Endothelial cell of umbilical vein (primary cell): ENCODE measurements around the gene MLANA. TPM values are rescaled to one million over a fixed set of nuclear protein-coding genes. Genes with fewer than 3 reads are reported as not detected.

Experiments
- BruUV-seq: library from RNA; stranded (reverse); fragments of 400-500 nt; replicated peaks from 2 replicates; lab custom pipeline; 2021; lab: Mats Ljungman, UMichigan
- CTCF ChIA-PET: fragments of 300-600, 350-600 bp; sonication (Branson Sonifier 250); formaldehyde crosslinking; loops from one replicate; lab custom pipeline; 2021; ENCODE audit warnings: antibody characterized with exemption, inconsistent platforms; lab: Charles Lee
- POLR2A ChIA-PET: fragments of 300-600, 350-600 bp; sonication (Branson Sonifier 250); formaldehyde crosslinking; loops from one replicate; lab custom pipeline; 2021; ENCODE audit warnings: antibody characterized with exemption, inconsistent platforms; lab: Charles Lee
- DNase-seq: peaks from one replicate; pipeline ENCODE4 v3.0.0-alpha.2; 2011; ENCODE audit warnings: low read depth, low spot score
- FAIRE-seq: peaks from 2 replicates; lab custom pipeline; 2011; peaks lifted over from hg19 to GRCh38; lab: Jason Lieb, UNC
- H2AFZ ChIP-seq: 2 replicates; pipeline ENCODE4 v1.6.0; 2012; ENCODE audit warnings: low read depth, low read length, control low read depth, inconsistent platforms
- H3K27ac ChIP-seq: 2 replicates; pipeline ENCODE4 v1.5.1; 2011; ENCODE audit warnings: low read depth, mild to moderate bottlenecking, control low read depth, low read length, moderate library complexity; ENCODE audit not compliant: insufficient read depth
- H3K27me3 ChIP-seq, 2 experiments: 2 replicates each; pipeline versions ENCODE4 v1.6.0 to v1.6.1; 2011; ENCODE audit warnings: low read length in 2 of 2, mixed read lengths in 1 of 2; ENCODE audit not compliant: control insufficient read depth in 2 of 2, insufficient read depth in 2 of 2
- H3K36me3 ChIP-seq, 2 experiments: 2 replicates in 1 of 2; 3 replicates in 1 of 2; pipeline ENCODE4 v1.5.1; 2011; ENCODE audit warnings: low read length in 2 of 2, mild to moderate bottlenecking in 1 of 2, moderate library complexity in 1 of 2; ENCODE audit not compliant: control insufficient read depth in 2 of 2, insufficient read depth in 2 of 2; ENCODE audit errors: extremely low read depth in 1 of 2
- H3K4me1 ChIP-seq: 3 replicates; pipeline ENCODE4 v1.5.1; 2011; ENCODE audit warnings: mild to moderate bottlenecking, low read length; ENCODE audit not compliant: control insufficient read depth, insufficient read depth; ENCODE audit errors: extremely low read depth
- H3K4me2 ChIP-seq: 2 replicates; pipeline ENCODE4 v1.6.1; 2011; ENCODE audit warnings: low read length, control low read depth, mixed read lengths; ENCODE audit not compliant: insufficient read depth
- H3K4me3 ChIP-seq, 3 experiments: fragments of 200-600 bp in 1 of 3; sonication (generic), shearing (Covaris generic) in 1 of 3; replicated peaks in 1 of 3; 2 replicates each; pipeline ENCODE4 v1.5.1; 2011 to 2016; ENCODE audit warnings: control low read depth in 3 of 3, low read length in 3 of 3, mild to moderate bottlenecking in 2 of 3, inconsistent platforms in 1 of 3, low read depth in 1 of 3, moderate library complexity in 1 of 3; ENCODE audit not compliant: insufficient read depth in 1 of 3
- H3K79me2 ChIP-seq: 2 replicates; pipeline ENCODE4 v1.6.0; 2012; ENCODE audit warnings: low read length, inconsistent platforms; ENCODE audit not compliant: control insufficient read depth, insufficient read depth
- H3K9ac ChIP-seq: replicated peaks from 2 replicates; pipeline ENCODE3; 2011; ENCODE audit warnings: low read length, control low read depth; ENCODE audit not compliant: insufficient read depth; ENCODE audit errors: extremely low read depth
- H3K9me1 ChIP-seq: replicated peaks from 3 replicates; pipeline ENCODE4 v1.6.0; 2011; ENCODE audit warnings: mild to moderate bottlenecking, low read length; ENCODE audit not compliant: control insufficient read depth, insufficient read depth; ENCODE audit errors: extremely low read depth
- H3K9me3 ChIP-seq: replicated peaks from 2 replicates; pipeline ENCODE4 v1.5.1; 2012; ENCODE audit warnings: low read length, inconsistent platforms; ENCODE audit not compliant: control insufficient read depth, insufficient read depth
- H4K20me1 ChIP-seq: replicated peaks from 2 replicates; pipeline ENCODE3; 2011; ENCODE audit warnings: mild to moderate bottlenecking, low read length; ENCODE audit not compliant: control insufficient read depth, insufficient read depth; ENCODE audit errors: extremely low read depth
- EZH2 ChIP-seq: IDR thresholded peaks from 2 replicates; pipeline ENCODE4 v1.6.1; 2012; ENCODE audit warnings: borderline replicate concordance, low read depth, mild to moderate bottlenecking, moderate library complexity, low read length, inconsistent platforms; ENCODE audit not compliant: severe bottlenecking
- FOS ChIP-seq: IDR thresholded peaks from 2 replicates; pipeline ENCODE4 v1.6.1; 2011; ENCODE audit warnings: mild to moderate bottlenecking, low read length, moderate library complexity, borderline replicate concordance; ENCODE audit not compliant: insufficient read depth
- GATA2 ChIP-seq: IDR thresholded peaks from 2 replicates; pipeline ENCODE4 v1.7.0; 2011; ENCODE audit warnings: low read depth, mild to moderate bottlenecking, moderate library complexity, mixed read lengths, low read length; ENCODE audit not compliant: insufficient read length, insufficient read depth
- JUN ChIP-seq: IDR thresholded peaks from 2 replicates; pipeline ENCODE4 v1.6.1; 2011; ENCODE audit warnings: borderline replicate concordance, low read depth; ENCODE audit not compliant: insufficient read length, insufficient read depth
- MYC ChIP-seq: IDR thresholded peaks from one replicate; pipeline ENCODE4 v1.6.1; 2011; ENCODE audit warnings: mild to moderate bottlenecking, low read depth, low read length
- POLR2A ChIP-seq: IDR thresholded peaks from 2 replicates; pipeline ENCODE4 v1.6.1; 2012; ENCODE audit warnings: low read depth, mild to moderate bottlenecking, control low read depth, low read length
- POLR2AphosphoS5 ChIP-seq: IDR thresholded peaks from 2 replicates; pipeline ENCODE4 v1.6.1; 2012; ENCODE audit warnings: low read depth, mild to moderate bottlenecking, control low read depth, low read length, moderate library complexity; ENCODE audit not compliant: insufficient read depth
- dilution Hi-C: fragments of 300-500 bp; cut with MboI; formaldehyde crosslinking; loops from one replicate; pipeline ENCODE4 v1.15.0; 2019; ENCODE audit warnings: low sequenced_read_pairs; ENCODE audit not compliant: extremely low pct_ligation_motif_present
- intact Hi-C: fragments of 100-400 bp; cut with micrococcal nuclease; formaldehyde crosslinking; loops from one replicate; pipeline ENCODE4 v1.10.0; 2022
- polyA plus RNA-seq, 4 experiments: library from polyadenylated mRNA; depleted of rRNA in 3 of 4; stranded (reverse) in 3 of 4; unstranded in 1 of 4; fragments of >200 nt; gene quantifications; 2 replicates each; pipeline versions ENCODE4 v1.2.1 to v1.2.3, GENCODE V29; 2011 to 2012; ENCODE audit warnings: missing spikeins in 1 of 4
- total RNA-seq: library from RNA; stranded (reverse); gene quantifications from 2 replicates; pipeline ENCODE4 v1.2.3, GENCODE V29; 2021
- TF ChIP-seq, protein P1 (sequence below), 2 donors: IDR thresholded peaks; 1 replicate in 1 of 2; 2 replicates in 1 of 2; pipeline ENCODE4 v1.5.1; 2011; ENCODE audit warnings: low read length in 2 of 2, mild to moderate bottlenecking in 2 of 2, moderate library complexity in 2 of 2, control low read depth in 1 of 2, inconsistent platforms in 1 of 2, low read depth in 1 of 2; ENCODE audit not compliant: insufficient read depth in 1 of 2; ENCODE audit errors: extremely low read depth in 1 of 2
- TF ChIP-seq, protein P2 (sequence below): IDR thresholded peaks from 2 replicates; pipeline ENCODE4 v1.6.1; 2011; ENCODE audit not compliant: insufficient read depth, insufficient read length

Gene MLANA
- total and polyA plus RNA-seq, 2 donors (not counting 3 experiments of a cell fraction or from before 2014, with no cell fraction given), result not detected

DNA sequence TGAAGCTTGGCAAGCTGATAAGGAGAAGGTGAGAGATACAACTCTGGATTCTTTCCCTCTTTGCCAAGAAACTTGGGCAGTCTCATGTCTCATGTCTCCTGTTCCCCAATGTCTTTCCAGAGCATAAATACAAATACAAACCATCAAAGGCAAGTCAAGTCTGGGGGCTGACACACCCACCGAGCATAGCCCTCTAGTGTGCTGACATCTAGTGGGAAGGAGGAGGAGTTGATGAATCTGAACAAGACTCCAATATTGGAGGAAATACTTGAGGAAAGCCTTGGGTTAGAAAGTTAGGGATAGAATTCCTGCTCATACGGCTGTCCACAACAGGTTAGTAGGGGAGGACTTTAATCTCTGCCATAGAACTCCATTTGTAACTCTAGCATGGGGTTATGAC lies 8.6 kb downstream of the MLANA start:
- Histone ChIP-seq H3K9me3 (no peaks in the 10 kb centered on the region), H3K9me1 (no peaks in the 10 kb centered on the region), H3K4me2 (no peak overlapping the region), H3K27me3 (no peaks in the 10 kb centered on the region), H3K79me2 (no peaks in the 10 kb centered on the region), H3K36me3 (peaks cover 0 to 2% of the 10 kb centered on the region in 2 experiments), H3K4me1 (no peaks in the 10 kb centered on the region), H3K27ac (no peak overlapping the region), H3K9ac (no peak overlapping the region), H3K4me3 (no peak overlapping the region), H2AFZ (no peak overlapping the region), H4K20me1 (no peaks in the 10 kb centered on the region)
- POLR2A ChIA-PET, result no interaction called here
- TF ChIP-seq, protein P1, sequence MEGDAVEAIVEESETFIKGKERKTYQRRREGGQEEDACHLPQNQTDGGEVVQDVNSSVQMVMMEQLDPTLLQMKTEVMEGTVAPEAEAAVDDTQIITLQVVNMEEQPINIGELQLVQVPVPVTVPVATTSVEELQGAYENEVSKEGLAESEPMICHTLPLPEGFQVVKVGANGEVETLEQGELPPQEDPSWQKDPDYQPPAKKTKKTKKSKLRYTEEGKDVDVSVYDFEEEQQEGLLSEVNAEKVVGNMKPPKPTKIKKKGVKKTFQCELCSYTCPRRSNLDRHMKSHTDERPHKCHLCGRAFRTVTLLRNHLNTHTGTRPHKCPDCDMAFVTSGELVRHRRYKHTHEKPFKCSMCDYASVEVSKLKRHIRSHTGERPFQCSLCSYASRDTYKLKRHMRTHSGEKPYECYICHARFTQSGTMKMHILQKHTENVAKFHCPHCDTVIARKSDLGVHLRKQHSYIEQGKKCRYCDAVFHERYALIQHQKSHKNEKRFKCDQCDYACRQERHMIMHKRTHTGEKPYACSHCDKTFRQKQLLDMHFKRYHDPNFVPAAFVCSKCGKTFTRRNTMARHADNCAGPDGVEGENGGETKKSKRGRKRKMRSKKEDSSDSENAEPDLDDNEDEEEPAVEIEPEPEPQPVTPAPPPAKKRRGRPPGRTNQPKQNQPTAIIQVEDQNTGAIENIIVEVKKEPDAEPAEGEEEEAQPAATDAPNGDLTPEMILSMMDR (IDR thresholded peaks at IDR 0.05; ENCODE audit: extremely low read depth in 1 of 2, insufficient read depth in 1 of 2, low read depth in 1 of 2, low read length in 2 of 2), result peak in 1 of 2 donors; percentile 14
- no peak for TF ChIP-seq POLR2A
- BruUV-seq, result no TSS peak
- dilution Hi-C loops, result no loop called here
- FAIRE-seq (peak; percentile 4), DNase-seq (no peak)
- CTCF ChIA-PET, result interaction anchor here (1.0 to 1.9 kb wide), 3 partner anchors 10 to 100 kb away, joined by 4 to 5 read pairs (median 4); partner anchors contain the start of gene ERMP1
- intact Hi-C loops, result no loop called here

DNA sequence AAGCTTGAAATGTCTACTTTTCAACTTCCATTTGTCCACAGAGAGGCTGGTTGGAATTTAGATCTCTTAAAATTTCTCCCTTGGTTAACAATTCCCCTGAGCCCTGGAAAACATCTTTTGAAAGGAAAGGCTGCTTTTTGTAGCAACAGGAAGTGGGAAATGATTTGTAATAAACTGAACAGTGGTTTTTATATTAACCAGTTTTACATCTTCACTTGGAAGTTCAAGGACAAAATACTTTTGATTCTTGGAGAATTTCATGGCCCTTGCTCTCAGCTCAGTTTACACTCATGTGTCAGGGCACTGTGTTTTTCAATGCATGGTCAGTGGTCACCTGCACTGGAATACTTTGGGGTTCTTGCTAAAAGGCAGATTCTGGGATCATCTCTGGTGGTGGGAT lies 9.9 kb downstream of the MLANA start:
- DNase-seq (no peak), FAIRE-seq (no peak)
- dilution Hi-C loops (no loop called here), intact Hi-C loops (no loop called here)
- Histone ChIP-seq H3K27ac (no peak overlapping the region), H3K79me2 (no peaks in the 10 kb centered on the region), H2AFZ (no peak overlapping the region), H3K9me3 (no peaks in the 10 kb centered on the region), H3K4me3 (no peak overlapping the region), H3K9me1 (no peaks in the 10 kb centered on the region), H4K20me1 (no peaks in the 10 kb centered on the region), H3K36me3 (peaks cover 0 to 2% of the 10 kb centered on the region in 2 experiments), H3K27me3 (no peaks in the 10 kb centered on the region), H3K4me1 (no peaks in the 10 kb centered on the region), H3K4me2 (no peak overlapping the region), H3K9ac (no peak overlapping the region)
- POLR2A ChIA-PET, result no interaction called here
- CTCF ChIA-PET, result interaction anchor here (1.3 to 1.8 kb wide), 3 partner anchors 102 to 405 kb away, joined by 4 to 8 read pairs (median 4); no protein-coding TSS in a partner anchor
- no TSS peak for BruUV-seq
- TF ChIP-seq JUN (no peak), MYC (no peak), POLR2AphosphoS5 (no peak), EZH2 (no peak), GATA2 (no peak), POLR2A (no peak), FOS (no peak)
- TF ChIP-seq, protein P2, sequence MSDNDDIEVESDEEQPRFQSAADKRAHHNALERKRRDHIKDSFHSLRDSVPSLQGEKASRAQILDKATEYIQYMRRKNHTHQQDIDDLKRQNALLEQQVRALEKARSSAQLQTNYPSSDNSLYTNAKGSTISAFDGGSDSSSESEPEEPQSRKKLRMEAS, result no peak
- TF ChIP-seq, protein P1 (IDR thresholded peaks at IDR 0.05; ENCODE audit: extremely low read depth in 1 of 2, insufficient read depth in 1 of 2, low read depth in 1 of 2, low read length in 2 of 2), result no peak
